Activated CD4-positive, CD25-positive, alpha-beta regulatory T cell treated with anti-CD3 and anti-CD28 coated beads, Interleukin-2, amount 50 U/mL, for 72 hours (primary cell): ENCODE data around the gene RHOBTB3.
"Not testable (repeated sequence)": the region's sequence is repeated elsewhere in the genome, so short reads cannot be mapped to it uniquely, and the experiment has no call there.

Experiments used
- DNase-seq: peaks from one replicate; pipeline ENCODE4 v3.0.0; 2021

RHOBTB3 gene

DNA sequence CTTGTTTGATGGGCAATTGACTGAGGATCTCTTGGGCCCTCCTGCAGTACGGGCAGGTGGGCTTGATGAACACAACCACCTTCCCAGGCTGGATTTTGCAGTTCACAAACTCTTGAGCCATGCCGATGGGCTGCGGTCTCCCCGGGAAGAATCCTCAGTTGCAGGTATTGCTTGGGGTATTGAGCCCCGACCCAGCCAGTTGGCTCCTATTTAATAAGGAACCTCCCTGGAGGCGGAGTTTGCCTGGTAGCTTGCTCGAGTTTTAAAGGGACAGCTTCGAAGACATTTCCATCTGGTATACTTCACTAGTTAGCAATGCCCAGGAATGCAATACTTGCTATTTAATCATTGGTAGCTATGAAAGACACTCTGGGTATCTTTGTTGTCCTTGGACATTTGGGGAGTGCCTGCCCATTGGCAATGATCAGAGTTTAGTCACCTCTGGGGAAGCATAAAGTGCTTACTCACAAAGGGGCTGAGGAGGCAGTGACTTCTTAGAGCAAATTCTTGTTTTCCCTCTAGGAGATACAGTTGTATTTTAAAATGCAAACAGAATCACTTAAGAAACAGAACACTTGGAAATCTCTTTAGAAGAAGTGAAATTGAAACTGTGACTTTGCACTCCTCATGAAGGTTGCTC is 91.5 kb downstream of the RHOBTB3 start, which contains the start of gene GLRX:
Gene GLRX, minus strand, starts transcription at position 185 of the 640 bp plus-strand sequence. Its CDS starts 64 bp downstream, at position 121.
- DNase-seq: peak; percentile 52

GRCh38 chr5:95823218-95823737 is 92.1 kb downstream of the RHOBTB3 start:
- DNase-seq: no peak

GRCh38 chr5:95823738-95824609 is 92.8 kb downstream of the RHOBTB3 start:
- peak; percentile 49 for DNase-seq

- DNase-seq: no peak
These were observed 93.6 kb downstream of the RHOBTB3 start for GRCh38 chr5:95824747-95825146.

DNA sequence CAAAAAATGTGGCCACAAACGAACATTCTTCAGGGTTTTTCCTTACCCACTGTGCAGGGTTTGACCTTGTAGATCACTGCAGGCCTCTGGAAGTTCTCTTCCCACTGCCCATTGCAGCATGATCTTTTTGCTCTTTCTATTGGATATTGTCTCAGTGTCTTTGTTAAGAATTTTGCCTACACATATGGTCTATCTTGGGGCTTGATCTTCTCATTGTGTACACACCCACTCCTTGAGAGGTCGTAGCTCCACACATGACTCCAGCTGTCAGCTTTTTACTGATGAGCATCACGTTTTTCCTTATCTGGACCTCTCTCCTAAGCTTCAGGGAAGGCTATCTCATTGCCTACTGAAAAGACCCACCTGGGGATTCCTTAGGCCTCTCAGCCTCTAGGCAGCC is 94.4 kb downstream of the RHOBTB3 start:
- DNase-seq: no peak

DNA sequence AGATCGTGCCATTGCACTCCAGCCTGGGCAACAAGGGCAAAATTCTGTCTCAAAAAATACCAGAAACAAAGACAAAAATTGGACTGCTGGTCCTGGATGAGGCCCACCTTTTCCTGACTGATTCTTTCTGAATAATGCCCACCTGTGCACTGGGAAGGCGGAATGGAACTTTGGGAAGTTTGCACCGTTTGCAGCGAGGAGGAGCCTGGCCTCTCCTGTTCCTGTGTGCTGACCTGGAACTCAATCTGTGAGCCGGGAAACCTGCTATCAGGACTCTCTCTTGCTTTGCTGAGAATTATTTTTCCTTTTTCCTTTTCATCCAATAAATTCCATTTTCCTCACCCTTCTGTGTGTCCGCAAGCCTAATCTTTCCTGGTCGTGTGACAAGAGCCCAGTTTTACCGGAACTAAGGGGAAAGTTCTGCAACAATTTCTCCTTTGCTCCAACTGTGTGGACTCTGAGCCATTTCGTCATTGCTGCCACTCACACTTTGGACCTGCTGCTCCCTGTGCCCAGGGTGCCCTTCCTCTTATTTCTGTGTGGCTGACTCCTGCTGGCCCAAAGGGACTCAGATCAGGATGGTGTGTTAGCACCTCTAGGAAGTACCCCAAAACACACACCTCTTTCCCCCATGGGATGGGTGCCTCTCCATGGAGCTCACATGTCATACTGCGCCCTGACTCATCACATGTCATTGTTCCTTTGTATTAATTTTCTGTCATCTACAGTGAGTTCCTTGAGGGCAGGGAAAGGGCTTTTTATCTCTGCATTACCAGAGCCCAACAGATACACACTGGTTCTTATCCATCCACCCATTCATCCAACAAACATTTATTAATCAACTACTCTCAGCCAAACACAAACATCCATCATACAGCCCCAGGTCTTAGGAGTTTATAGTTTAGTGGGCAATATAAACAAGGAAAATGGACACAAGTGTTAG is 96.1 kb downstream of the RHOBTB3 start:
- DNase-seq: no peak

DNA sequence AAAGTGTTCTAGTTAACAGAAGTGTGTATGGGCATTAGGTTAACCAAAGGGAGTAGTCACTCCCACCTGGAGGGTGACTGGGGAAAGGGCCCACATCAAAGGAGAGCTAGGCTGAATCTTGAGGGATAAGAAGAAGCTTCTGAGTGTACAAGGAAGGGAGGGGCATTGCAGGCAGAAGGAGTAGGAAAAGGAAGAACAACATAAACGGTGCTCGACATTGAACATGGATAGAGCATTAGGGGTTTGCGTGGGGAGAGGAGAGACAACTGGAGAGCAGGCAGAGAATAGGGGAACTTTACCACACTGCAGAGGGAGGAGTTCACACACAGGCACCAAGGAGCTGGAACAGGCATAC is 96.7 kb downstream of the RHOBTB3 start:
- DNase-seq: no peak

DNA sequence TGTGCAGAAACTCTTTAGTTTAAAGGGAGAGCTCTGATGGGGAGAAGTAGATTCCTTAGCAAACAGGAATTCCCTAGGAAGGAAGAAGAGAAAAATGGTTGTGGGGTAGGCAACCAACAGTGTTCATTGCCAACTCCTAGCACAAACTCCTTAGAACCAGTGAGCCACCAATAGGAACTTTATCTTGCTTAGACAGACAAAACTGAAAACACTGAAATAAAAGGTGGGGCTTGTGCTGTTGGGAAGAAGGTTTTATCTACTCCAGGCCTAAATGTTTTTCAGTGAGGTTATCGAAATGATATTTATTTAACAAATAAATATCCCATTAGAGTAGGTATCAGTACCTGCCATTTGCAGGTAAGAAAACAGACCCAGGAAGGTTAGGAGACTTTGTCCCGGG is 99.1 kb downstream of the RHOBTB3 start:
- DNase-seq: no peak

DNA sequence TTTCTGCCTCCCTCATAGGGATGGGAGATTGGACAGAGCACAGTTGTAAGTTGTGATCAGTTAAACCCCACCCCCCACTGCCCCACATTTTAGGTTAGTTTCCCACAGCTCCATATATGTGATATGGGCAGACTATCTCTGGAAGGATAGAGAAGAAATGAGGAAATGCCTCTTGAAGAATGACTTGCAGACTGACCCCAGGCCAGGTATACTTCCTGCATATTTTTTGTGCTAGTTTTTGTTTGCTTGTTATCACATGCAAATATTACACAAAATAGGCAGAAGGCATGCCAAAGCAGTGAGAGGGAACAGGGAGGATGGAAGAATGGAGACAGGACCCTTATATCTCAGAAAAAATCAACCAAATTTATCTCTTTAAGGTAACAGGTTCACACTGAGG is 101.5 kb downstream of the RHOBTB3 start:
- DNase-seq: no peak

- DNase-seq: no peak
These were observed 104.7 kb downstream of the RHOBTB3 start for GRCh38 chr5:95835682-95836385.

GRCh38 chr5:95836544-95836943 is 105.4 kb downstream of the RHOBTB3 start:
- DNase-seq: no peak

DNA sequence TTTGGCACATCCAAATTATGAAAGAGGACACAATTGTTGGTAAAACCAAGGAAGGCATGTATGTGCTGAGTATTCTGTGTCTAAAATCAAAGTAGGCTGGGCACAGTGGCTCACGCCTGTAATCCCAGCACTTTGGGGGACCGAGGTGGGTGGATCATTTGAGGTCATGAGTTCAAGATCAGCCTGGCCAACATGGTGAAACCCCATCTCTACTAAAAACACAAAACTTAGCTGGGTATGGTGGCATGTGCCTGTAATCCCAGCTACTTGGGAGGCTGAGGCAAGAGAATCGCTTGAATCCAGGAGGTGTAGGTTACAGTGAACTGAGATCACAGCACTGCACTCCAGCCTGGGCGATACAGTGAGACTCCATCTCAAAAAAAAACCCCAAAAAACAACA is 105.8 kb downstream of the RHOBTB3 start:
- not testable (repeated sequence) for DNase-seq

- DNase-seq: no peak
These were observed 106.4 kb downstream of the RHOBTB3 start for GRCh38 chr5:95837492-95837891.

DNA sequence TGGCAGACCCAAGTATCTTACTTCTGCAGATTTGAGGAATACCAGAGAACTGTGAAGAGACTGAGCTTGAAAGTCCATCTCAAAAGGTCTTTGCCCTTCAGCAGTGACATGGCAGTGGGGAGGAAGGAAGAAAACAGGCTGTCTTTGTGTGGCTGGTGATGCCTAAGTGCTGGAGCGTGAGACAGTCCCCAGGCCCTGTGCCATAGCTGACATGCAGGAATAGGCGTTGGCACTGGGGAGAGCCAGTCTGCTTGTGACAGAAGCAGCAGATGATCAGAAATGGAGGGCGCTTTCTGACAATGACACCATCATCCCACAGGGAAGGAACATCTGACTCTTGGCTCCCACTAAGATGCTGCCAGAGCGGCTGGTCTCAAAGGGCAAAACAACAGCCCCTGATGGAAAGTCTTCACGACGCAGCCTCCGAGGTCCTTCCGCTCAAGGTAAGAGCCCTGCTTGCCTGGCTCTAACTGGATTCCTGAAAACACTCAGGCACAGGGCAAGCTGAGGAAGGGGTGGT is 106.9 kb downstream of the RHOBTB3 start:
- no peak for DNase-seq

GRCh38 chr5:95838556-95838955 is 107.4 kb downstream of the RHOBTB3 start:
- DNase-seq: no peak

DNA sequence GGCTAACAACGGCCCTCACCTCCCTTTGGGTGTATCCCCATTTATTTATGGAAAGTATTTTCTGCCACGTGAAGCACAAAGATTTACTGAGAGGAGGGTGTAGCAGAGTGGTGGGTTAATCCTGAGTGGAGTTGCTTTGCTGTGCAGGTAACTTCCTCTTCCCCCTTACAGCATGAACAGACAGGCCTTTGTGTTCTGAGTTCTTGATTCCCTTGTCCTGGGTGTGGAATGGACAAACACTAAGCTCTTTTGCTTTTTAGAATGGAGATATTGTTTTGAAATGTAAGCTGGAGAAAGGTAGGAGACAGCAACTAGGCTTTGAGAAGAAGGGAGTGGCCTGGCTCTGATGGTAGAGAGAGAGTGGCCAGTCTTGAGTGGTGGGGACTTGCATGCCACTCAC is 108.5 kb downstream of the RHOBTB3 start:
- DNase-seq: no peak

DNA sequence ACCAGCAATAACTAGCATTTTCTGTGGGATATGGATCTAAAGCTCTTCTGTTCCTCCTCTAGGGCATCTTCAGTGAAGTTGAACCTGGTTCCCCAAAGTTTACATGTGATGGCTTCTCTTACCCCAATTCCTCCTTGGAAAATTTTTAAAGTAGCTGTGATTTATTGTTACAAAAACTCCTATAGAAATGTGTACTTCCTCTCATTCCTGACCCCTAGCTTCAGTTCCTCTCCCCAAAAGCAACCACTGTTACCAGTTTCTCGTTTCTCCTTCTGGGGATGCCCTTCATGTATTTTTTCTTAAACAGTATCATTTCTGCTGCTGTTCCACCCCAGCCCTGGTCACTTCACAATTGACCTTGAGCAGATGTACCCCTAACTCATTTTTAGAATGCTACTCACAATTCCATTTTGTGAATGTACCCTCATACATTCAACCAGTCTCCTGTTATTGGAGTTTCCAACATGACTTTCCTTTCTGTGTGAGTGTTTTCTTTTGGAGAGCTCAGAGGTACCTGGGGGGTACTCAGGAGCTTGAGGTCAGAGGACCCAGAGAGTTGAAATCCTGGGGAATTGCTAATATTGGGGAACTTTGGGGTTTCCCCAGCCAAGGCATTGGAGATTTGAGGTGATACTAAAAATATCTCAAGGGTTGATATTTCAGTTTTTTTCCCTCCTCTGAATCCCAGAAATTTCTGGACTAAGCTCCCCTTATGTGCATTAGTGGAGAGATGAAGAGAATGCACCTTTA is 110.0 kb downstream of the RHOBTB3 start:
- no peak for DNase-seq

- DNase-seq: no peak
These were observed 111.0 kb downstream of the RHOBTB3 start for GRCh38 chr5:95841914-95842812.

DNA sequence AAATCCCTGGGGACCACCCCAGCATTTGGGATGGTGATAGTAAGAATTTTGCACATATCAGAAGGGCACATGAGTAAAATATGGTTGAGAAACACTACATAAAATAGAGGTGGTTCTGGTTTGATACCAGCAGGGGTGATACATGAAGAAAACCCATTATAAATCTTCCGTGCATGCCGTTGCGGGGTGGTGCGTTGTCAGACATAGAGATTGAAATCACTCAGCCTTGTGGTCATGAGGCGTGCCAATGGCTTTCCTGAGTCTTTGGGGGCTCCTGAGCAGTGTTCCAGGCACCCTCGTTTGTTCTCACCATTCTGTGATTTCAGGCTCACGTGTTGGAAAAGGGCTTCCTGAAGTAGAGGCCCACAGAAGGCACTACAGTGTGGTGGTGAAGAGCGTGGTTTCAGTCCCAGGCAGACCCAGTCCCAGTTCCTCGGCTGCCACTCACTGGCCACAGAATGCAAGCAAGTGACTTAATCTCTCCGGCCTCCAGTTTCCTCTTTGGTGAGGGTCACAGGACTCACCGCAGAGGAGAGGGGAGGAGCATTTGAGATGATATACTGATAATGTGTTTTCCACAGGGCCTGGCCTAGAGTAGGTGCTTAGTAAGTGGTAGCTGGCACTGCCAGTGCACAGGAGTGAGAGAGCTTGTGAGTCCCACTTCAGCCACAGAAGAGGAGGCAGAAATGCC is 111.9 kb downstream of the RHOBTB3 start:
- peak; percentile 65 for DNase-seq
